Peyer's patch (tissue), 4 donors: ENCODE results near the gene FABP3.

Experiments
- CTCF ChIP-seq, 6 experiments: fragments of 450-650 bp in 4 of 6; fragments of 200-600 bp in 2 of 6; sonication (generic) in 1 of 6; IDR thresholded peaks; one replicate each; pipeline ENCODE4 v1.5.1; 2017 to 2019; ENCODE audit warnings: antibody characterized with exemption in 6 of 6, mild to moderate bottlenecking in 3 of 6, moderate library complexity in 1 of 6
- POLR2A ChIP-seq, 2 donors: fragments of 450-650 bp; IDR thresholded peaks; one replicate each; pipeline ENCODE4 v1.5.1; 2017; ENCODE audit warnings: antibody characterized with exemption in 2 of 2, mild to moderate bottlenecking in 2 of 2, moderate library complexity in 2 of 2

GRCh38 chr1:31418626-31419323 lies 45.9 kb upstream of the FABP3 start:
- no peak for TF ChIP-seq CTCF (IDR thresholded peaks at IDR 0.05)
- TF ChIP-seq POLR2A (IDR thresholded peaks at IDR 0.05): no peak
